Hepatocyte (in vitro differentiated cells): ENCODE results near the gene MACROH2A1. TPM values are rescaled to one million over a fixed set of nuclear protein-coding genes. Genes with fewer than 3 reads are reported as not detected.

Experiments
- DNase-seq: peaks from one replicate; pipeline ENCODE4 v3.0.0-alpha.2; 2016; ENCODE audit warnings: low spot score
- H2AFZ ChIP-seq: fragments of 200-600 bp; sonication (generic); 2 replicates; pipeline ENCODE4 v1.6.0; 2016; ENCODE audit warnings: antibody characterized with exemption, mild to moderate bottlenecking
- H3K27ac ChIP-seq: fragments of 200-600 bp; sonication (generic); 2 replicates; pipeline ENCODE4 v1.5.1; 2016; ENCODE audit warnings: mild to moderate bottlenecking
- H3K27me3 ChIP-seq: fragments of 200-600 bp; sonication (generic); 2 replicates; pipeline ENCODE4 v1.6.1; 2016
- H3K36me3 ChIP-seq: fragments of 200-600 bp; sonication (generic); replicated peaks from 2 replicates; pipeline ENCODE4 v1.5.1; 2016; ENCODE audit warnings: low read depth; ENCODE audit not compliant: insufficient read depth
- H3K4me1 ChIP-seq: fragments of 200-600 bp; sonication (generic); 2 replicates; pipeline ENCODE4 v1.5.1; 2016; ENCODE audit warnings: mild to moderate bottlenecking, moderate library complexity; ENCODE audit not compliant: insufficient read depth
- H3K4me2 ChIP-seq: fragments of 200-600 bp; sonication (generic); 2 replicates; pipeline ENCODE4 v1.6.0; 2016
- H3K4me3 ChIP-seq: fragments of 200-600 bp; sonication (generic); 2 replicates; pipeline ENCODE4 v1.5.1; 2016; ENCODE audit warnings: mild to moderate bottlenecking
- H3K79me2 ChIP-seq: fragments of 200-600 bp; sonication (generic); 2 replicates; pipeline ENCODE4 v1.6.0; 2017; ENCODE audit warnings: mild to moderate bottlenecking
- H3K9me2 ChIP-seq: fragments of 200-600 bp; sonication (generic); replicated peaks from 2 replicates; pipeline ENCODE4 v1.6.0; 2017; ENCODE audit warnings: mild to moderate bottlenecking; ENCODE audit not compliant: insufficient read depth
- H3K9me3 ChIP-seq: fragments of 200-600 bp; sonication (generic); 2 replicates; pipeline ENCODE4 v1.5.1; 2016; ENCODE audit warnings: low read depth, mild to moderate bottlenecking
- H4K20me1 ChIP-seq: fragments of 200-600 bp; sonication (generic); 2 replicates; pipeline ENCODE4 v1.6.0; 2016; ENCODE audit warnings: mild to moderate bottlenecking; ENCODE audit not compliant: insufficient read depth, poor library complexity, severe bottlenecking
- CTCF ChIP-seq: fragments of 200-600 bp; sonication (generic); IDR thresholded peaks from 2 replicates; pipeline ENCODE4 v1.5.1; 2016; ENCODE audit warnings: antibody characterized with exemption, mild to moderate bottlenecking; ENCODE audit not compliant: poor library complexity
- EZH2 ChIP-seq: fragments of 200-600 bp; sonication (generic); IDR thresholded peaks from 2 replicates; pipeline ENCODE4 v1.6.1; 2016; ENCODE audit warnings: antibody characterized with exemption, mild to moderate bottlenecking, borderline replicate concordance
- EZH2phosphoT487 ChIP-seq: fragments of 200-600 bp; sonication (generic); IDR thresholded peaks from one replicate; pipeline ENCODE4 v1.6.1; 2018; ENCODE audit warnings: antibody characterized with exemption, mild to moderate bottlenecking, low read depth, moderate library complexity; ENCODE audit not compliant: unreplicated experiment, severe bottlenecking
- WGBS: methylation state at CpG from one replicate; pipeline ENCODE4 v1.1.6; 2016; ENCODE audit warnings: low lambda C conversion rate; ENCODE audit errors: missing lambda C conversion rate; 5-methylcytosine and 5-hydroxymethylcytosine counted together
- polyA plus RNA-seq: library from polyadenylated mRNA; unstranded; fragments of >200 nt; fragmentation: Nextera tagmentation; extraction: Ambion mirVana; gene quantifications from 2 replicates; pipeline ENCODE4 v1.2.1, GENCODE V29; 2016
- total RNA-seq: library from RNA; depleted of rRNA; stranded (reverse); fragments of >200 nt; gene quantifications from 2 replicates; pipeline ENCODE4 v1.2.3, GENCODE V29; 2014

The MACROH2A1 gene
- total and polyA plus RNA-seq, 2 experiments from 2014 or later, result 198 to 304 TPM

GRCh38 chr5:135329066-135329912, 69.7 kb downstream of the MACROH2A1 start:
- Histone ChIP-seq H2AFZ (no peak overlapping the region), H3K27me3 (no peaks in the 10 kb centered on the region), H3K9me2 (no peaks in the 10 kb centered on the region), H3K9me3 (no peaks in the 10 kb centered on the region), H3K4me3 (no peak overlapping the region), H3K36me3 (no peaks in the 10 kb centered on the region), H3K27ac (no peak overlapping the region), H3K4me2 (no peak overlapping the region), H4K20me1 (no peaks in the 10 kb centered on the region), H3K79me2 (no peaks in the 10 kb centered on the region), H3K4me1 (peaks cover 19% of the 10 kb centered on the region)
- whole genome bisulfite sequencing, result 95% methylated on average over 16 of the region's 16 CpGs
- no peak for TF ChIP-seq CTCF
- TF ChIP-seq EZH2, result no peak
- TF ChIP-seq EZH2phosphoT487, result no peak
- DNase-seq, result no peak

GRCh38 chr5:135328128-135328687, 70.8 kb downstream of the MACROH2A1 start:
- no peak overlapping the region for H2AFZ ChIP-seq
- H3K9me3 ChIP-seq, result no peaks in the 10 kb centered on the region
- 100% methylated on average over 5 of the region's 5 CpGs for WGBS
- H3K27me3 ChIP-seq, result no peaks in the 10 kb centered on the region
- no peak for DNase-seq
- H3K9me2 ChIP-seq, result no peaks in the 10 kb centered on the region
- no peaks in the 10 kb centered on the region for H3K79me2 ChIP-seq
- H3K27ac ChIP-seq, result no peak overlapping the region
- no peak overlapping the region for H3K4me2 ChIP-seq
- H3K36me3 ChIP-seq, result no peaks in the 10 kb centered on the region
- peaks cover 27% of the 10 kb centered on the region for H3K4me1 ChIP-seq
- no peaks in the 10 kb centered on the region for H4K20me1 ChIP-seq
- H3K4me3 ChIP-seq, result no peak overlapping the region
- TF ChIP-seq EZH2, result no peak
- TF ChIP-seq EZH2phosphoT487, result no peak
- TF ChIP-seq CTCF, result no peak

- H4K20me1 ChIP-seq, result no peaks in the 10 kb centered on the region
- H3K27me3 ChIP-seq, result peaks cover 1% of the 10 kb centered on the region
- DNase-seq, result no peak
- no peaks in the 10 kb centered on the region for H3K79me2 ChIP-seq
- TF ChIP-seq CTCF (no peak), EZH2phosphoT487 (no peak), EZH2 (no peak)
- no peak overlapping the region for H3K4me3 ChIP-seq
- H3K4me1 ChIP-seq, result peaks cover 27% of the 10 kb centered on the region
- H2AFZ ChIP-seq, result no peak overlapping the region
- H3K9me2 ChIP-seq, result no peaks in the 10 kb centered on the region
- 98% methylated on average over 12 of the region's 12 CpGs for WGBS
- H3K36me3 ChIP-seq, result no peaks in the 10 kb centered on the region
- no peak overlapping the region for H3K4me2 ChIP-seq
- H3K9me3 ChIP-seq, result no peaks in the 10 kb centered on the region
- no peak overlapping the region for H3K27ac ChIP-seq
Measured at GRCh38 chr5:135327429-135328127, 71.5 kb downstream of the MACROH2A1 start.
